CD14-positive monocyte (primary cell): Measurements from ENCODE around the gene RARB. TPM values are rescaled to one million over a fixed set of nuclear protein-coding genes. Genes with fewer than 3 reads are reported as not detected.

ENCODE experiments used
- DNase-seq, 3 donors: peaks; one replicate each; pipeline ENCODE4 v3.0.0-alpha.2; 2011 to 2022
- H2AFZ ChIP-seq: 2 replicates; pipeline ENCODE4 v1.6.0; 2012; ENCODE audit warnings: mild to moderate bottlenecking, low read depth, low read length, inconsistent platforms; ENCODE audit not compliant: insufficient read depth, poor library complexity, severe bottlenecking
- H3K27ac ChIP-seq, 2 donors: 1 replicate in 1 of 2; 2 replicates in 1 of 2; pipeline ENCODE4 v1.5.1; 2012 to 2013; ENCODE audit warnings: low read length in 2 of 2, control low read depth in 1 of 2, inconsistent platforms in 1 of 2, low read depth in 1 of 2, mild to moderate bottlenecking in 1 of 2
- H3K27me3 ChIP-seq, 2 donors: one replicate each; pipeline versions ENCODE4 v1.6.0 to v1.6.1; 2011 to 2013; ENCODE audit warnings: low read length in 2 of 2; ENCODE audit not compliant: control insufficient read depth in 2 of 2, insufficient read depth in 2 of 2
- H3K36me3 ChIP-seq, 2 donors: replicated peaks in 1 of 2; 1 replicate in 1 of 2; 2 replicates in 1 of 2; pipeline versions ENCODE4 v1.5.1 to v1.6.1; 2012 to 2013; ENCODE audit warnings: low read length in 2 of 2, control low read depth in 1 of 2, inconsistent platforms in 1 of 2, mild to moderate bottlenecking in 1 of 2; ENCODE audit not compliant: insufficient read depth in 2 of 2, control insufficient read depth in 1 of 2
- H3K4me1 ChIP-seq, 2 donors: 1 replicate in 1 of 2; 2 replicates in 1 of 2; pipeline versions ENCODE4 v1.5.1 to v1.6.1; 2012 to 2013; ENCODE audit warnings: low read length in 2 of 2, control low read depth in 1 of 2, inconsistent platforms in 1 of 2, mild to moderate bottlenecking in 1 of 2, moderate library complexity in 1 of 2; ENCODE audit not compliant: insufficient read depth in 2 of 2, control insufficient read depth in 1 of 2
- H3K4me2 ChIP-seq: replicated peaks from 2 replicates; pipeline ENCODE3; 2012; ENCODE audit warnings: low read length, moderate library complexity, mild to moderate bottlenecking; ENCODE audit not compliant: poor library complexity, severe bottlenecking; ENCODE audit errors: extremely low read depth
- H3K4me3 ChIP-seq, 3 experiments: fragments of 200-600 bp in 1 of 3; sonication (generic) in 1 of 3; replicated peaks in 1 of 3; 1 replicate in 2 of 3; 2 replicates in 1 of 3; pipeline ENCODE4 v1.5.1; 2011 to 2013; ENCODE audit warnings: low read length in 3 of 3, mild to moderate bottlenecking in 3 of 3, control low read depth in 2 of 3, low read depth in 2 of 3, inconsistent platforms in 1 of 3, moderate library complexity in 1 of 3
- H3K79me2 ChIP-seq: 2 replicates; pipeline ENCODE4 v1.6.0; 2012; ENCODE audit warnings: mild to moderate bottlenecking, control low read depth, inconsistent platforms, low read length, moderate library complexity; ENCODE audit not compliant: insufficient read depth
- H3K9ac ChIP-seq: 2 replicates; pipeline ENCODE4 v1.6.0; 2017; ENCODE audit warnings: low read length, mild to moderate bottlenecking; ENCODE audit not compliant: insufficient read depth, poor library complexity, severe bottlenecking
- H3K9me3 ChIP-seq, 2 donors: replicated peaks in 1 of 2; 1 replicate in 1 of 2; 2 replicates in 1 of 2; pipeline versions ENCODE4 v1.5.1 to v1.6.1; 2012 to 2013; ENCODE audit warnings: low read length in 2 of 2, control low read depth in 1 of 2; ENCODE audit not compliant: control insufficient read depth in 1 of 2, insufficient read depth in 1 of 2
- H4K20me1 ChIP-seq: 2 replicates; pipeline ENCODE4 v1.6.0; 2012; ENCODE audit warnings: mild to moderate bottlenecking, low read length, control low read depth, moderate library complexity; ENCODE audit not compliant: insufficient read depth
- H3K27ac Mint-ChIP-seq, 7 donors: one replicate each; pipeline ENCODE4 v1.8.0; 2020; ENCODE audit warnings: mild to moderate bottlenecking in 7 of 7, mixed read lengths in 7 of 7, moderate library complexity in 6 of 7, inconsistent platforms in 2 of 7
- H3K27me3 Mint-ChIP-seq, 3 donors: one replicate each; pipeline ENCODE4 v1.8.0; 2021 to 2022; ENCODE audit warnings: low read depth in 3 of 3, mild to moderate bottlenecking in 3 of 3, mixed read lengths in 3 of 3, moderate library complexity in 3 of 3, inconsistent platforms in 1 of 3
- H3K36me3 Mint-ChIP-seq, 2 donors: one replicate each; pipeline ENCODE4 v1.8.0; 2020; ENCODE audit warnings: mixed read lengths in 2 of 2, inconsistent platforms in 1 of 2, mild to moderate bottlenecking in 1 of 2
- H3K4me1 Mint-ChIP-seq: one replicate; pipeline ENCODE4 v1.8.0; 2020; ENCODE audit warnings: mild to moderate bottlenecking, mixed read lengths
- H3K4me3 Mint-ChIP-seq, 2 donors: one replicate each; pipeline ENCODE4 v1.8.0; 2020; ENCODE audit warnings: mild to moderate bottlenecking in 2 of 2, mixed read lengths in 2 of 2, moderate library complexity in 1 of 2
- H3K9me3 Mint-ChIP-seq, 7 donors: one replicate each; pipeline ENCODE4 v1.8.0; 2020 to 2022; ENCODE audit warnings: mixed read lengths in 7 of 7, mild to moderate bottlenecking in 6 of 7, moderate library complexity in 6 of 7, inconsistent platforms in 2 of 7
- WGBS: methylation state at CpG from one replicate; pipeline ENCODE4 v1.1.5; 2013; ENCODE audit warnings: missing lambda C conversion rate; ENCODE audit not compliant: insufficient coverage; 5-methylcytosine and 5-hydroxymethylcytosine counted together
- intact Hi-C, 2 donors: fragments of 100-400 bp; cut with micrococcal nuclease; formaldehyde crosslinking; loops; one replicate each; pipeline versions ENCODE4 v1.15.0 to v1.15.1; 2023
- polyA plus RNA-seq, 3 donors: library from polyadenylated mRNA; depleted of rRNA in 1 of 3; unstranded in 2 of 3; stranded (reverse) in 1 of 3; fragments of 300-500 nt in 2 of 3; fragments of >200 nt in 1 of 3; fragmentation: Illumina TruSeq in 2 of 3; gene quantifications; 1 replicate in 2 of 3; 2 replicates in 1 of 3; pipeline ENCODE4 v1.2.3, GENCODE V29; 2012 to 2021
- TF ChIP-seq, protein P1 (sequence below): fragments of 200-600 bp; IDR thresholded peaks from one replicate; pipeline ENCODE4 v1.8.0; 2022; ENCODE audit warnings: antibody characterized with exemption, mild to moderate bottlenecking

RARB gene
- polyA plus RNA-seq, 3 donors: not detected

DNA sequence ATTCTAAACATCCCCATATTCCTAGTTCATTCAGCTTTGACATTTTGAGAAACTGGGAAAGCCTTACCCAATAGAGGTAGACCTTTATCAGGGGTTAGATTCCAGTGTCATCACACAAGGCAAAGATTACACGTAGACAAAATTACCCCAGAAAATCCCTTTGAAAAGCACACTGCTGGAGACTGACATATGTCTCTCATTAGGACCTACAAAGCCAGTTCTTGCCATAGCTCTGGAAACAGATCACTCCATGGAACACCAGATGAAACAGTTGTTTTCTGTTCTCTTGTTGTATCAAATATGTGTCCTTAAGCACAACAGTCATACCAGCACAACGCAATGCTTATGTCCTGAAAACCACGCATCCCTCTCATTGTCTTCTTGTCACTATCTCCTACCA is 44.7 kb downstream of the RARB start:
- TF ChIP-seq, protein P1, sequence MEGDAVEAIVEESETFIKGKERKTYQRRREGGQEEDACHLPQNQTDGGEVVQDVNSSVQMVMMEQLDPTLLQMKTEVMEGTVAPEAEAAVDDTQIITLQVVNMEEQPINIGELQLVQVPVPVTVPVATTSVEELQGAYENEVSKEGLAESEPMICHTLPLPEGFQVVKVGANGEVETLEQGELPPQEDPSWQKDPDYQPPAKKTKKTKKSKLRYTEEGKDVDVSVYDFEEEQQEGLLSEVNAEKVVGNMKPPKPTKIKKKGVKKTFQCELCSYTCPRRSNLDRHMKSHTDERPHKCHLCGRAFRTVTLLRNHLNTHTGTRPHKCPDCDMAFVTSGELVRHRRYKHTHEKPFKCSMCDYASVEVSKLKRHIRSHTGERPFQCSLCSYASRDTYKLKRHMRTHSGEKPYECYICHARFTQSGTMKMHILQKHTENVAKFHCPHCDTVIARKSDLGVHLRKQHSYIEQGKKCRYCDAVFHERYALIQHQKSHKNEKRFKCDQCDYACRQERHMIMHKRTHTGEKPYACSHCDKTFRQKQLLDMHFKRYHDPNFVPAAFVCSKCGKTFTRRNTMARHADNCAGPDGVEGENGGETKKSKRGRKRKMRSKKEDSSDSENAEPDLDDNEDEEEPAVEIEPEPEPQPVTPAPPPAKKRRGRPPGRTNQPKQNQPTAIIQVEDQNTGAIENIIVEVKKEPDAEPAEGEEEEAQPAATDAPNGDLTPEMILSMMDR: no peak
- Histone ChIP-seq H3K4me1 (no peaks in the 10 kb centered on the region), H2AFZ (no peak overlapping the region), H3K9ac (no peak overlapping the region), H3K4me3 (no peak overlapping the region), H3K9me3 (no peaks in the 10 kb centered on the region), H3K4me2 (no peak overlapping the region), H3K27ac (no peak overlapping the region), H4K20me1 (no peaks in the 10 kb centered on the region), H3K79me2 (no peaks in the 10 kb centered on the region), H3K36me3 (no peaks in the 10 kb centered on the region), H3K27me3 (no peaks in the 10 kb centered on the region)
- Mint-ChIP-seq H3K27me3 (peaks cover 0 to 4% (median 4%) of the 10 kb centered on the region in 3 donors), H3K27ac (no peak overlapping the region), H3K4me1 (peaks cover 8% of the 10 kb centered on the region), H3K9me3 (peaks cover 0 to under 1% (median 0%) of the 10 kb centered on the region in 7 donors), H3K36me3 (no peaks in the 10 kb centered on the region), H3K4me3 (no peak overlapping the region)
- no CpG with 5 or more reads among the region's 3 CpGs for WGBS
- DNase-seq: no peak
- intact Hi-C loops: no loop called here

DNA sequence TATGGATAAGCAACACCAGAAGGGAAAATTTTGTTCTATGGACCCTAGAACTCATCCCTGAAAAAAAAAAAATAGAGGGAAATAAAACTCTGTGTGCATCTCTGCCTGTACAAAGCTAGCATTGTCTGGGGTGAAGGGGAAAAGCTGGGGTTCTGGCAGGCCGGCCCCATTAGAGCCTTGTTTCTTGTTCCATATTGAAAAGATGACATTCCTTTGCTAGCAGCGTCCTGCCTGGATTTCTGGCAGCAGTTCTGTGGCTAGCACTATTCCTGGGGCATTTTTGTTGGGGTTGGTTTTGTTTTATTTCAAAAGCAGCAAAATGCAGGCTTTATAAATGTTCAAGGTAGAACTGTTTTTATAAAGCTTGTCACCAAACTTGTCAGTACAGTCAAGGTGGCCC is 45.2 kb downstream of the RARB start:
- Histone ChIP-seq H4K20me1 (no peaks in the 10 kb centered on the region), H3K4me1 (no peaks in the 10 kb centered on the region), H3K9me3 (no peaks in the 10 kb centered on the region), H3K36me3 (no peaks in the 10 kb centered on the region), H2AFZ (no peak overlapping the region), H3K27ac (no peak overlapping the region), H3K4me3 (no peak overlapping the region), H3K27me3 (no peaks in the 10 kb centered on the region), H3K79me2 (no peaks in the 10 kb centered on the region), H3K9ac (no peak overlapping the region), H3K4me2 (no peak overlapping the region)
- intact Hi-C loops: no loop called here
- Mint-ChIP-seq H3K36me3 (no peaks in the 10 kb centered on the region), H3K27me3 (peaks cover 0 to 4% (median 4%) of the 10 kb centered on the region in 3 donors), H3K4me3 (no peak overlapping the region), H3K27ac (no peak overlapping the region), H3K9me3 (no peaks in the 10 kb centered on the region), H3K4me1 (peaks cover 8% of the 10 kb centered on the region)
- no peak for DNase-seq
- 89% methylated on average over 2 of the region's 2 CpGs for WGBS
- TF ChIP-seq, protein P1: no peak
